NCI-H146 (cell line): ENCODE results near the gene GLIS2.

Source experiments
- DNase-seq: peaks from one replicate; lab custom pipeline; 2025; lab: John Stamatoyannopoulos, UW

GLIS2 gene

GRCh38 chr16:4350787-4351659 is 35.2 kb downstream of the GLIS2 start, which contains the start of gene PAM16:
PAM16 (minus strand) TSS chr16:4351321; CDS start chr16:4351234, 87 bp downstream.
- DNase-seq: peak; percentile 97

- DNase-seq: no peak
Observed at GRCh38 chr16:4351880-4352279, 36.0 kb downstream of the GLIS2 start.

DNA sequence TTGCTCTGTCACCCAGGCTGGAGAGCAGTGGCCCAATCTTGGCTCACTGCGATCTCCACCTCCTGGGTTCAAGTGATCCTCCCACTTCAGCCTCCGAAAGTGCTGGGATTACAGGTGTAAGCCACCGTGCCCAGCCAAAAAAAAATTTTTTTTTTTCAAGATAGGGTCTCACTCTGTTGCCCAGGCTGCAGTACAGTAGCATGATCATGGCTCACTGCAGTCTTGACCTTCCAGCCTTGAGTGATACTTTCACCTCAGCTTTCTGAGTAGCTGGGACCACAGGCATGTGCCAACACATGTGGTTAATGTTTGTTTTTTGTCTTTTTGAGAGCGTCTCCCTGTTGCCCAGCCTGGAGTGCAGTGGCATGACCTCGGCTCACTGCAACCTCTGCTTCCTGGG is 37.0 kb downstream of the GLIS2 start:
- no peak for DNase-seq

- no peak for DNase-seq
Observed at GRCh38 chr16:4353675-4354074, 37.8 kb downstream of the GLIS2 start.

DNA sequence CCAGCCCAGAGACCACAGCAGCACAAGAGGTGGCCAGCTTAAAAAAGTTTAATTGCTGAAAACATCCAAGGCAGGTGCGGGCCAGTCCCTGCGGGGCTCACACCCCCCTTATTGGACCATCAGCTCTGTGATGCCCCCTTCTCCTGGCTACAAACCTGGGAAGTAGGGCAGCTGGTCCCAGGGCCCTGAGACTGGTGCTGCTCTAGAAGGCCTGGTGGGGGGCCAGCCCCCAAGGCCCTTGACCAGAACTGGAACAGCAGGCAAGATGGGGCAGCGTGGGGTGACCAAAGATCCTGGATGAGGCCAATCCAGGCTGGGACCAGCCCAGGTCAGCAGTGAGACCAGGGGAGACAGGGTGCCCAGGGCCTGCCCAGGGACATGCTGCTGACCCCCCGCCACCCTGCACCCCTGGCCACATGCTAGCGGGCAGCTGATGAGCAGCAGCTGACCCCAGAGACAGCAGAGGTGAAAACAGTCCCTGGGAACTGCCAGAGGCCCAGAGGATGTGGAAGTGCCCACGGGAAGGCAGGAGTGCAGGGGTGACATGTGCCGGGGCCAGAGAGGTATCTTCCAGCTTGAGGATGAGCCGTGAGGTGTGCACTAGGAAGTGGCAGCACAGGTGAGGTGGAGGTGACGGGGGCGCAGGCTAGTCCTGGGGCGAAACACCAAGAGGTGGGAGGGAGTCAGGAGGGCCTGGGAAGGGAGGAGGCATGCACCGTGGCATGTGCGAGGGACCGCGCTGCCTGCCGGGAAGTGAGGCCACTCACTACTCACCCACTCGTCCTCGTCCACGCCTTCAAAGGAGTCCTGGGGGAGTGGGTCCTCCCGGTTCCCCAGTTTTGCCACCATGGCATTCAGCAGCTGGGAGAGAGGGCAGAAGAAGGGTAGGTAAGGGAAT is 38.9 kb downstream of the GLIS2 start:
- no peak for DNase-seq

- no peak for DNase-seq
Observed at GRCh38 chr16:4356820-4357219, 41.0 kb downstream of the GLIS2 start.

DNA sequence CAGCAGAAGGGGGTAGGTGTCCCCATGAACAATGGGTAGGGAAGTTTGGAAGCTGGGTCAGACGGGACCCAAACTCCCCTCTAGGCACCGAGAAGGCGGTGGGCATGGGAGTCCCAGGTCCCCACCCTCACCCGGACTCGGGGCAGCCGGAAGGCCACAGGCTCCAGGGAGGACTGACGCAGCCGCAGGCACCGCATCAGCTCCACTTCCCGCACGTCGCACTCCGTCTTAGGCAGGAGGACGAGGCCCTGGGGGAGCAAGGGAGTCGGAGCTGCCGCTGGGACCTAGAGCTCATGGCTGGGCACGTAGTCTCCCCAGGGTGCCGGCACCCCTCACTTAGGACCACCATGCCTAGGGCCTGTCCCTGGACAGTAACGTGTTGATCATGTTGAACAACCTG is 42.4 kb downstream of the GLIS2 start:
- DNase-seq: no peak

DNA sequence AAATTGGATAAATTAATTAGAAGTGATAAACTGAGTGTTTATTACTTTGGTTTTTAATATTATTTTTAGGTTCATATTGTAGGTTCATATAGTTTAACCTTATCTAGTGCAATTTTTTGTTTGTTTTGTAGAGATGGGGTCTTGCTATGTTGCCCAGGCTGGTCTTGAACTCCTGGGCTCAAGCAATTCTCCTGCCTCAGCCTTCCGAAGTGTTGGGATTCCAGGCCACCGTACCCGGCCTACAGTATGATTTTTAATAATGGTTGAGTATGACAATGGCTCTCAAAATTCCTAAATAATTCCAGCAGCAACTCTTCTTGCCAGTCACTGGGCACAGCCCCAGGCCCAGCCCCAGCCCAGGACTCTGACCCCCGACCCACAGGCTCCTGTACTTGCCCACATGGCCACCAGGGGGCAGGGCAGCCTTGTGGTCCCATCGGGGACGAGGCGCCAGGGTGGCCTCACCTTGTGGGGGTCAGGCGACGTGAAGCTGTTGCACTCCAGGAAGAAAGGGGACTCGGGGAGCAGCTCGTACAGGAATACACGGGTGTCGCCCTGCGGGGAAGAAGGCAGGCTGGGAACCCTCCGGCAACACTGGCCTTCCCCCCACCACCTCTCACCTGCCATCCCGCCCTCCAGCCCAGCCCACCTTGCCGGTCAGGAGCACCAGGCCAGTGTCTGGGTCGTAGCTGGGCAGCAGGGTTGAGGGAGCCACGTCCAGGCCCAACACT is 43.1 kb downstream of the GLIS2 start:
- DNase-seq: no peak

DNA sequence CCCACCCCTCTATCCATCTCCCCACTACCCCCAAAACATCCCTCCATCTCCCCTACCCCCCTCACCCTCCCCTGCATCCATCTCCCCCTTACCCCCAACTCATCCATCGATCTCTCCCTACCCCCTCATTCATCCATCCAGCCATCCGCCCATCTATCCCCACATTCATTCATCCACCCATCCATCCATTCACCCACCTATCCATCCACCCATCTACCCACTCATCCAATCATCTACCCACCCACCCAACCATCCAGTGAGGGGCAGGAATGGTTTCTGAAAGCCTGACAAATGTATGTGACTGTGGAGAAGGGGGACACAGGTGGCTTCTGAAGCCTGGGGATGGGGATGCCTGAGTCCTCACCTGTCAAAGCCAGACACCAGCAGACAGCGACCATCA is 44.0 kb downstream of the GLIS2 start:
- no peak for DNase-seq

GRCh38 chr16:4360538-4361021 is 44.7 kb downstream of the GLIS2 start:
- DNase-seq: no peak

DNA sequence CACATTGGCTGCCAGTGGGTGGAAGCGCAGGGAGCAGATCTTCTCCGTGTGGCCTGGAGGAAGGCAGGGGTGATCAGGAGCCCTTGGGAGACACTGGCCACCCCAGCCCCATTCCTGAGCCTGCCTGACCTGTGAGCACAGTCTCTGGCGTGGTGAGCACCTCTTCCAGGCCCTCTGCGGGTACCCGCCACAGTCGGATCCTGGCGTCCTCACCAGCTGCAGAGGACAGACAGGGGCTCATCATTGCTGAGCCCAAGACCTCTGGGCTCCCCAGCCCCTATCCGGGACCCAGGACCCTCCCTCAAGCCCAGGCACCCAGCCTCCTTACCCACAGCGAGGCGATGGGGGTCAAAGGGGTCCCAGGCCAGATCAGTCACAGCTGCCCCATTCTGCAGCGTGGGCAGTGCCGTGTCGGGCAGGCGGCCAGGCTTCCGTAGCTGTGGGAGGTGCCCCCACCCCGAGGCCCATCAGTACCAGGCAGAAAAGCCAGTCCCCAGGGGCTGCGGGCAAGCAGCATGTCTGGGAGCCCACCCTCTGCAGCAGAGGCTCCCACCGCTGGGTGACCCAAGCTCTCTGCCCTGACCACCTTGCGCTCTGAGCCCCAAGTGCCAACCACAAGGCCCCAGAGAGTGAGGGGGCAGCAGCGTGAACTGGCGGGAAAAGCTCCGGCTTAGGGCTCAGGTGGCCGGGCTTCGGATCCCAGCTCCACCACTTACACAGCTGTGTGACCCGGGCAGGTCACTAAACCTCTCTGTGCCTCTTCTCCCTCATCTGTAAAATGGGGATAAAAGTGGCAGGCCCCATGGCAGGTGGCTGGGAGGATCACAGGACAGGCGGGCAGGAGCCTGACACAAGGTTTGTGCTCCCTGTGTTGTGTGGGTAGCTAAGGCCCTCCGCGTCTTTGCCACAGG is 45.4 kb downstream of the GLIS2 start:
- DNase-seq: no peak

GRCh38 chr16:4361944-4362311 is 46.1 kb downstream of the GLIS2 start:
- no peak for DNase-seq

- DNase-seq: no peak
Observed at GRCh38 chr16:4362476-4363135, 46.7 kb downstream of the GLIS2 start.

DNA sequence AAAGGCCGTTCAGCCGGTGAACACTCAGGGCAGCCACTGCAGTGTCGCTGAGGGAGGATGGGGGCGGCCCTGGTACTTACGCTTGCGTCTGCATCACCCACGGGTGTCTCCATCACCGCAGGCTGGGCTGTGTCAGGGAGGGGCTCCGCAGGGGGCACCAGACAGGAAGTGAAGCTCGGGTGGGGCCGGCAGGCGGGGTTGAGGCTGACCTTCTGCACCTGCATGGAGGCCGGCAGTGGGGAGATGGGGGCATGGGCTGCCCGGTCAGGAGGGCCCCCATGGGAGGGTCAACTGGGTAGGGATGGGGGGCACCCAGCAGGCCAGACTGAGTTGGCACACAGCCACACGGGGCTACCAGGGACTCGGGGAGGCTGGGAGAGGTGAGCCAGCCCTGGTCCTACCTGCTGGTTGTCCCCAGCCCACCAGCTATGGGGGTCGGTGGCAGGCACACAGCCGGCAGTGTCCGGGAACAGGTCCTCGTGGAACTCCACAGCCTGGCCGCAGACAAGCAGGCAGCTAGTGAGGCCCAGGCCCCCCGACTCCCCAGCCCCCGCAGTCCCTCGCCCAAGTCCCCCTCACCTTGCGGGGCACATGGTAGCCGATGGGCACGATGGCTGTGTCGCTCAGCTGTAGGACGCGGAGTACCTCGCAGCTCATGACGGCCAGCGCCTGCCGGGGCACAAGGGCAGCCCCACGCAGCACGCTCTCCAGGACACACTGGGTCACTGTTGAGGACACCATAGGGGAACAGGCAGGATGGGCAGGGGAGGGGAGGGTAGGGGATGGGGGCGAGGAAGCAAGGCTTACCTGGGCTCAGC is 48.5 kb downstream of the GLIS2 start:
- DNase-seq: no peak

DNA sequence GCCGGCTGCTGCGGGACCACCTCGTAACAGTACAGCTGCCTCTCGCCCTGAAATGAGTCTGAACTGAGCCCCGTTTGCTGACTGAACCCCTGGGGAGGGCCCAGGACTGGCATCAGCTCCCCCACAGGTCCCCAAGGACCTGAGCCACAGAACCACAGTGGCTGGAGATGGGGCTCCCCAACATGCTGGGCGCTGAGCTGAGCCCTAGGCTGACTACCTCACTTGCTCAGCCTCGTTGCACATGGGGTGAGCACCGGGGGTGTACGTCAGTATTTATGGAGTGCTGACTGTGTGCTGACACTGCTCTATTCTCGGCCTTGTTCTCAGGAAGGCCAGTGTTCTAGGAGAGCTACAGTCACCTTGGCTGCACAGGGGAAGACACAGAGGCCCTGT is 49.1 kb downstream of the GLIS2 start:
- no peak for DNase-seq

DNA sequence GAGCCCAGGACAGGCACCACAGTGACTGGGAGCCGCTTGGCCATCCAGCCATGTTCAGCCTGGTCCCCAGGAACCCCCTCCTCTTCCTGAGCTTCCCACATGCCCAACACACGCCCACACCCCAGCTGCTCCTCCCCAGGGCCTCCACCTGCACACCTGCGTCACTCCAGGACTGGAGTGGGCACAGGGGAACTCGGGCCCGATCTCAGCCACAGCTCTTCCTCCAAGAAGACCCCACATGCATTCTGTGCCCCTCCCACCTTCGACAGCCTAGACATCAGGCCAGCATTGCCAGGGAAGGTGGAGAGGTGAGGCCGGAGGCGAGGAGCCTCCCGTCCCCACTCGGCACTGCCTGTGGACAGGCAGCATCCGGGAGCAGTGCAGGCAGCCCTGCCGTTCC is 49.7 kb downstream of the GLIS2 start:
- DNase-seq: no peak

GRCh38 chr16:4366016-4366415 is 50.1 kb downstream of the GLIS2 start:
- DNase-seq: no peak

- no peak for DNase-seq
Observed at GRCh38 chr16:4367393-4367856, 51.6 kb downstream of the GLIS2 start.

DNA sequence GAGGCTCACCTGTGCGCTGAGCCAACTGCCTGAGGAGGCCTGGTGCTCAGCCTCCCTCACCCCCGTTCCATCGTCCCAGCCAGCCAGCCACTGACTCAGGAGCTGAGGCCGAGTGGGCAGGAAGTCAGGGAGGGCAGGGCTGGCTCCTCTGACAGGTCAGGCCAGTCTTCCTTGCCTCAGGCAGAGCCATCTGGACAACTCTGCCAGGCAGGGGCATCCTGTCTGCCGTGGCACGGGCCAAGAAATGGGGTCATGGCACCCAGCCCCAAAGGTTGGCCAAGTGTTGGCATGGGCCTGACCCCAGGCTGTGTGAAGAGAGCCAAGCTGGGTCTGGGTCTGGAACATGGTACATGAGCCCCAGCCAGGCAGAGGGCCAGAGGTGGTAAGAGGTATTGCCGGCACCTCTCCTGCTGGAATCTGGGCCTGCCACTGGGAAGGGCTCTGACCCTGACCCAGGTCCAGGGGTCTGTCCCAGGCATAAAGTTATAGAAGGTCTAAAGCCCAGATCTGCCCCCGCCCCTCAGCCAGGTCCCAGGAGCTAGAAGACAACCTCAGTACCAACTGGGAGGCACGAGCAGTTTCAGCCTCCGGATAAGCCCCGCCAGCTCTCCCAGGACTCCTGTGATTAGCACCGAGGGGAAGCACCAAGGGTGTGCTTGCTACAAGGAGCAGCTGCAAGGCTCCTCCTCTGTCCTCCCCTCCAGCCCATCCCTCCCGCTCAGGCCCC is 53.3 kb downstream of the GLIS2 start:
- no peak for DNase-seq
